Upper lobe of left lung (tissue), 6 donors: Measurements from ENCODE around the gene NCF2. TPM values are rescaled to one million over a fixed set of nuclear protein-coding genes. Genes with fewer than 3 reads are reported as not detected.
A peak's percentile ranks its signal among the peaks of the same experiment; 100 is the strongest.

Experiments used
- ATAC-seq, 2 donors: fragments of 200-7000 bp; cut with Tn5 transposase; one replicate each; pipeline ENCODE4 v1.9.1; 2022; ENCODE audit warnings: mild to moderate bottlenecking in 2 of 2, moderate library complexity in 2 of 2; ENCODE audit not compliant: low FRiP score in 2 of 2
- DNase-seq, 2 donors: peaks; one replicate each; pipeline ENCODE4 v3.0.0-alpha.2; 2019 to 2020
- H3K27ac ChIP-seq, 4 donors: fragments of 200-600 bp; sonication (generic); one replicate each; pipeline ENCODE4 v1.5.1; 2016 to 2019
- H3K27me3 ChIP-seq, 4 donors: fragments of 200-600 bp; sonication (generic); one replicate each; pipeline ENCODE4 v1.5.1; 2017 to 2019
- H3K36me3 ChIP-seq, 4 donors: fragments of 200-600 bp; sonication (generic); one replicate each; pipeline ENCODE4 v1.5.1; 2016 to 2019
- H3K4me1 ChIP-seq, 4 donors: fragments of 200-600 bp; sonication (generic); one replicate each; pipeline ENCODE4 v1.5.1; 2018 to 2019
- H3K4me3 ChIP-seq, 4 donors: fragments of 200-600 bp; sonication (generic); one replicate each; pipeline ENCODE4 v1.5.1; 2017 to 2019; ENCODE audit warnings: mild to moderate bottlenecking in 2 of 4, moderate library complexity in 1 of 4
- H3K9me3 ChIP-seq, 4 donors: fragments of 200-600 bp; sonication (generic); one replicate each; pipeline ENCODE4 v1.5.1; 2018 to 2019
- CTCF ChIP-seq, 6 experiments: fragments of 450-650 bp in 4 of 6; fragments of 200-600 bp in 2 of 6; sonication (generic) in 2 of 6; IDR thresholded peaks; one replicate each; pipeline ENCODE4 v1.5.1; 2016 to 2019; ENCODE audit warnings: antibody characterized with exemption in 6 of 6
- EP300 ChIP-seq, 4 donors: sonication (generic); formaldehyde crosslinking; IDR thresholded peaks; one replicate each; pipeline ENCODE4 v1.5.1; 2017; ENCODE audit warnings: antibody characterized with exemption in 4 of 4, control low read depth in 2 of 4
- POLR2A ChIP-seq, 4 donors: fragments of 450-650 bp; IDR thresholded peaks; one replicate each; pipeline ENCODE4 v1.5.1; 2016 to 2017; ENCODE audit warnings: antibody characterized with exemption in 4 of 4, mild to moderate bottlenecking in 2 of 4
- POLR2AphosphoS5 ChIP-seq, 2 donors: sonication (generic); formaldehyde crosslinking; IDR thresholded peaks; one replicate each; pipeline ENCODE4 v1.5.1; 2017; ENCODE audit warnings: antibody characterized with exemption in 2 of 2
- WGBS, 2 donors: methylation state at CpG; one replicate each; pipeline ENCODE4 v1.1.5; 2017 to 2018; 5-methylcytosine and 5-hydroxymethylcytosine counted together
- total RNA-seq, 6 donors: library from RNA; depleted of rRNA in 4 of 6; stranded (reverse); fragments of >200 nt in 4 of 6; gene quantifications; one replicate each; pipeline versions ENCODE4 v1.1.0 to v1.2.1, GENCODE V29; 2016 to 2021
- donor health status: DM: no; HTN: no; CAD: no; lungs with moderate emphysema.
- donor health status: DM: no; HTN: yes; CAD: no; lungs with severe emphysema.

NCF2 gene, protein sequence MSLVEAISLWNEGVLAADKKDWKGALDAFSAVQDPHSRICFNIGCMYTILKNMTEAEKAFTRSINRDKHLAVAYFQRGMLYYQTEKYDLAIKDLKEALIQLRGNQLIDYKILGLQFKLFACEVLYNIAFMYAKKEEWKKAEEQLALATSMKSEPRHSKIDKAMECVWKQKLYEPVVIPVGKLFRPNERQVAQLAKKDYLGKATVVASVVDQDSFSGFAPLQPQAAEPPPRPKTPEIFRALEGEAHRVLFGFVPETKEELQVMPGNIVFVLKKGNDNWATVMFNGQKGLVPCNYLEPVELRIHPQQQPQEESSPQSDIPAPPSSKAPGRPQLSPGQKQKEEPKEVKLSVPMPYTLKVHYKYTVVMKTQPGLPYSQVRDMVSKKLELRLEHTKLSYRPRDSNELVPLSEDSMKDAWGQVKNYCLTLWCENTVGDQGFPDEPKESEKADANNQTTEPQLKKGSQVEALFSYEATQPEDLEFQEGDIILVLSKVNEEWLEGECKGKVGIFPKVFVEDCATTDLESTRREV
- total RNA-seq = 100 to 1,000 TPM in 4 of 6 donors, 10 to 100 TPM in 2; 68.5 to 202 (median 143) TPM

DNA sequence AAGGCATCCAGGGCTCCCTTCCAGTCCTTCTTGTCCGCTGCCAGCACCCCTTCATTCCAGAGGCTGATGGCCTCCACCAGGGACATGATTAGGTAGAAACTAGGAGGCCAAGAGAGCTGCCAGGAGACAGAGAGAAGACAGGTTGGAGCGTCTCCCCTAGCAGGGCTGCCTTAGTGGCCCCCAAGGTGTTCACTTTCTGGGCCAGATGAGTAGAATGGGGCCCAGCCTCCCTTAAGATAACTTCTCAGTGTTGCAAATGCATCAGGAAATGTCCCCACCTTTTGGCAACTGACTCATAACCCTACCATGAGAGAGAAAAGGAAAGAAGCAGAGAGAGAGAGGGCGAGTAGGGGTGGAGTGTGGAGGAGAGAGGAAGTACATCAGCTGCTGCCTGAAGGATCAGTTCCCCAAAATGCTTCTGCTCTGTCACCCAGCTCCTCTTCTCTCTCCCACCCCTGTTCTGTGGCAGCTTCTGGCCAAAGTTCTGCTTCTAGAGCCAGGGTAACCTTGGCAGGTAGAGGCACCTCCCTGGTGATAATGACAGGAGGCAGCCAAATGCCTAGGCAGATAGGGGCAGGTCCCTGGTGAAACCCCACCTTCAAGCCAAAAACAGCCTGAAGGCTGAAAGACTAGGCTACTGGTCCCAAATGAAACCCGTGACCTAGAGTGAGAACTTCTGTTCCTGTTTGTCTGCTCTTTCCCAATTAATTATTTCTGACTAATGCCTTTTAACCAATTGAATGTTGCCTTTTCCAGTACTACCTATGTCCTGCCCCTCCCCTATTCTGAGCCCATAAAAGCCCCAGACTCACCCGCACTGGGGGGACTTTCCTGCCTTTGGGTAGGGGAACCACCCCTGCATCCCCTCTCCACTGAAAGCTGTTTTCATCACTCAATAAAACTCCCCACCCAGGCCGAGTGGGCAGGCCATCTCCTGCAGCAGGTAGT is at the start of gene NCF2:
Gene NCF2 (minus strand): TSS at position 216 of the 948 bp plus-strand sequence. CDS start 130 bp downstream, at position 86.
- Histone ChIP-seq H3K4me1 (peaks cover 0 to 10% (median 8%) of the 10 kb centered on the region in 4 donors), H3K4me3 (peak within 1 kb of the TSS in 3 of 4 donors; percentile 28 to 44 (median 38)), H3K9me3 (no peaks in the 10 kb centered on the region), H3K27ac (peak within 1 kb of the TSS; percentile 77 to 88 (median 87)), H3K27me3 (no peaks in the 10 kb centered on the region), H3K36me3 (no peaks in the 10 kb centered on the region)
- peak in 1 of 2 donors; percentile 72 for DNase-seq
- no peak for TF ChIP-seq CTCF (IDR thresholded peaks at IDR 0.05)
- peak; percentile 40 to 73 for TF ChIP-seq POLR2AphosphoS5 (IDR thresholded peaks at IDR 0.05)
- TF ChIP-seq EP300 (IDR thresholded peaks at IDR 0.05) = no peak
- peak in 1 of 4 donors; percentile 50 for TF ChIP-seq POLR2A (IDR thresholded peaks at IDR 0.05)
- ATAC-seq = peak; percentile 88 to 93
- WGBS, 2 donors = 56 to 70% methylated on average over 5 to 6 of the region's 6 CpGs

DNA sequence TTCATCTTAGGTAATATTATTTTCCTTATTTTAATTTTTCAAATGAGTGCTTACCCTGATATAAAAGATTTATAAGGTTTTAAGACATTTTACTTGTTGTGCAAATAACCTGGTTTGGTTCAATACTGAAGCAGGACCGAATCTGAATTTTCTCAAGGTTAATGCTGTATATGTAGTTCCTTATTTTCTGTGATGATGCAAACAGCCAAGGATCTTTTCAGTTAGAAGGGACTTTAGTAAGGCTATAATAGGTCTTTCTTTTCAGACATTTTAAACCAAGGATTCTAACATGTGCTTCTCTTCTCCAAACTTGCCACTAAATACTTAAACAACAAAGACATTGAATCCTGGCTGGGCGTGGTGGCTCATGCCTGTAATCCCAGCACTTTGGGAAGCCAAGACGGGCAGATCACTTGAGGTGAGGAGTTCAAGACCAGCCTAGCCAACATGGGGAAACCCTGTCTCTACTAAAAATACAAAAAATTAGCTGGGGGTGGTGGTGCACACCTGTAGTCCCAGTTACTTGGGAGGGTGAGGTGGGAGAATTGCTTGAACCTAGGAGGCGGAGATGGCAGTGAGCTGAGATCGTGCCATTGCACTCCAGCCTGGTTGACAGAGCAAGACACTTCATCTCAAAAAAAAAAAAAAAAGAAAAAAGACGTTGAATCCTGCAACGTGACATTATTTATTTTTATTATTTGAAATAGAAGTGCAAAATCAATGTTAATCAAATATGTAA is 48.6 kb upstream of the NCF2 start:
- no peak for ATAC-seq
- H3K27ac ChIP-seq = no peak overlapping the region
- WGBS, 2 donors = 89 to 90% methylated on average over 7 of the region's 7 CpGs

DNA sequence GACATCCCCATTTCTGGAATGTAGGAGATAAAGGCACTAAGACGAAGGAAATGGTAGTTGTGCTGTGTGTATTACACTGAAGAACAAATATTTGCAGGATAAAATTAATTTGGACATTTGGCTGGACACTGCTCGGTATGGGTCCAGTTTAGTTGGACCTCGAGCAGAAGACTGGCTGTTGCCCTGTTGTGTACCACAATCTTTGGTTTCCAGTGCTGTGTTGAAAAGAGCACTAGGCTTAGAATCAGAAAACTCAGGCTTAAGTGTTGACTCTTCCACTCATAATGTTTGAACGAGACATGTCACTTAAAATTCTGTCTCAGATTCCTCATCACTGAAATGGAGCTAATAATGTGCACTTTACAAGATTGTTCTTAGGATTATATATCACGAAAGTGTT is 46.5 kb upstream of the NCF2 start:
- no peak for DNase-seq
- WGBS, 2 donors = 48 to 59% methylated on average over 5 of the region's 5 CpGs
- H3K4me3 ChIP-seq = peak overlapping the region in 2 of 4 donors; percentile 83 to 92

More for the DNA sequence above, 48.6 kb upstream of the NCF2 start:
- TF ChIP-seq POLR2AphosphoS5 (IDR thresholded peaks at IDR 0.05) (no peak), EP300 (IDR thresholded peaks at IDR 0.05) (no peak), POLR2A (IDR thresholded peaks at IDR 0.05) (no peak), CTCF (IDR thresholded peaks at IDR 0.05) (no peak)
- Histone ChIP-seq H3K4me3 (no peak overlapping the region), H3K27me3 (no peaks in the 10 kb centered on the region), H3K36me3 (no peaks in the 10 kb centered on the region), H3K4me1 (peaks cover 6 to 12% (median 11%) of the 10 kb centered on the region in 4 donors), H3K9me3 (no peaks in the 10 kb centered on the region)
- DNase-seq = no peak

More for the DNA sequence above, 46.5 kb upstream of the NCF2 start:
- no peaks in the 10 kb centered on the region for H3K9me3 ChIP-seq
- peak overlapping the region in 3 of 4 donors; percentile 7 to 99 (median 12) for H3K27ac ChIP-seq
- H3K36me3 ChIP-seq = peaks cover 0 to 7% (median 0%) of the 10 kb centered on the region in 4 donors
- H3K4me1 ChIP-seq = peaks cover 20 to 32% (median 27%) of the 10 kb centered on the region in 4 donors
- TF ChIP-seq POLR2A (IDR thresholded peaks at IDR 0.05) (no peak), EP300 (IDR thresholded peaks at IDR 0.05) (no peak), POLR2AphosphoS5 (IDR thresholded peaks at IDR 0.05) (no peak), CTCF (IDR thresholded peaks at IDR 0.05) (no peak)
- H3K27me3 ChIP-seq = no peaks in the 10 kb centered on the region
- ATAC-seq = no peak
